Erythroblast (primary cell): ENCODE measurements around the gene DST.

ENCODE experiments used
- GATA1 ChIP-seq: IDR thresholded peaks from 2 replicates; pipeline ENCODE4 v1.6.1; 2011; ENCODE audit warnings: low read depth, mild to moderate bottlenecking, control low read depth, low read length, moderate library complexity
- POLR2A ChIP-seq: IDR thresholded peaks from 2 replicates; pipeline ENCODE4 v1.6.1; 2011; ENCODE audit warnings: mild to moderate bottlenecking, low read length

- no peak for TF ChIP-seq POLR2A
- TF ChIP-seq GATA1: no peak
These were observed 131.1 kb downstream of the DST start for GRCh38 chr6:56511591-56511990.
